ENCODE data around the gene HID1. TPM values are rescaled to one million over a fixed set of nuclear protein-coding genes. Genes with fewer than 3 reads are reported as not detected.

The HID1 gene
- total RNA-seq, 1 donor from 2014 or later: 36.6 TPM

- no peaks in the 10 kb centered on the region for H3K9me3 Mint-ChIP-seq
- TF ChIP-seq, protein P1, sequence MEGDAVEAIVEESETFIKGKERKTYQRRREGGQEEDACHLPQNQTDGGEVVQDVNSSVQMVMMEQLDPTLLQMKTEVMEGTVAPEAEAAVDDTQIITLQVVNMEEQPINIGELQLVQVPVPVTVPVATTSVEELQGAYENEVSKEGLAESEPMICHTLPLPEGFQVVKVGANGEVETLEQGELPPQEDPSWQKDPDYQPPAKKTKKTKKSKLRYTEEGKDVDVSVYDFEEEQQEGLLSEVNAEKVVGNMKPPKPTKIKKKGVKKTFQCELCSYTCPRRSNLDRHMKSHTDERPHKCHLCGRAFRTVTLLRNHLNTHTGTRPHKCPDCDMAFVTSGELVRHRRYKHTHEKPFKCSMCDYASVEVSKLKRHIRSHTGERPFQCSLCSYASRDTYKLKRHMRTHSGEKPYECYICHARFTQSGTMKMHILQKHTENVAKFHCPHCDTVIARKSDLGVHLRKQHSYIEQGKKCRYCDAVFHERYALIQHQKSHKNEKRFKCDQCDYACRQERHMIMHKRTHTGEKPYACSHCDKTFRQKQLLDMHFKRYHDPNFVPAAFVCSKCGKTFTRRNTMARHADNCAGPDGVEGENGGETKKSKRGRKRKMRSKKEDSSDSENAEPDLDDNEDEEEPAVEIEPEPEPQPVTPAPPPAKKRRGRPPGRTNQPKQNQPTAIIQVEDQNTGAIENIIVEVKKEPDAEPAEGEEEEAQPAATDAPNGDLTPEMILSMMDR (conservative IDR thresholded peaks at IDR 0.05): no peak
- no peak overlapping the region for H3K4me3 Mint-ChIP-seq
- peaks cover 85% of the 10 kb centered on the region for H3K27me3 Mint-ChIP-seq
- DNase-seq (ENCODE audit: extremely low spot score, unreplicated experiment): no peak
- H3K36me3 Mint-ChIP-seq: no peaks in the 10 kb centered on the region
- H3K4me1 Mint-ChIP-seq (ENCODE audit: unreplicated experiment): no peaks in the 10 kb centered on the region
- H3K27ac Mint-ChIP-seq: no peak overlapping the region
Observed at GRCh38 chr17:74936470-74936799, 36.1 kb downstream of the HID1 start.

- Mint-ChIP-seq H3K27me3 (peaks cover 88% of the 10 kb centered on the region), H3K36me3 (no peaks in the 10 kb centered on the region), H3K9me3 (no peaks in the 10 kb centered on the region), H3K27ac (no peak within 1 kb of the TSS), H3K4me1 (ENCODE audit: unreplicated experiment) (no peaks in the 10 kb centered on the region), H3K4me3 (no peak within 1 kb of the TSS)
- TF ChIP-seq, protein P1 (conservative IDR thresholded peaks at IDR 0.05): no peak
- DNase-seq (ENCODE audit: extremely low spot score, unreplicated experiment): no peak
Observed at GRCh38 chr17:74935585-74936469, 36.7 kb downstream of the HID1 start, which contains the start of gene OTOP3. Gene OTOP3 (plus strand): TSS chr17:74935898. CDS start chr17:74935922, 24 bp downstream.

GRCh38 chr17:74935048-74935447 is 37.5 kb downstream of the HID1 start:
- H3K36me3 Mint-ChIP-seq: no peaks in the 10 kb centered on the region
- DNase-seq (ENCODE audit: extremely low spot score, unreplicated experiment): no peak
- no peak overlapping the region for H3K4me3 Mint-ChIP-seq
- H3K27me3 Mint-ChIP-seq: peaks cover 88% of the 10 kb centered on the region
- no peak overlapping the region for H3K27ac Mint-ChIP-seq
- TF ChIP-seq, protein P1 (conservative IDR thresholded peaks at IDR 0.05): no peak
- H3K4me1 Mint-ChIP-seq (ENCODE audit: unreplicated experiment): no peaks in the 10 kb centered on the region
- H3K9me3 Mint-ChIP-seq: no peaks in the 10 kb centered on the region

DNA sequence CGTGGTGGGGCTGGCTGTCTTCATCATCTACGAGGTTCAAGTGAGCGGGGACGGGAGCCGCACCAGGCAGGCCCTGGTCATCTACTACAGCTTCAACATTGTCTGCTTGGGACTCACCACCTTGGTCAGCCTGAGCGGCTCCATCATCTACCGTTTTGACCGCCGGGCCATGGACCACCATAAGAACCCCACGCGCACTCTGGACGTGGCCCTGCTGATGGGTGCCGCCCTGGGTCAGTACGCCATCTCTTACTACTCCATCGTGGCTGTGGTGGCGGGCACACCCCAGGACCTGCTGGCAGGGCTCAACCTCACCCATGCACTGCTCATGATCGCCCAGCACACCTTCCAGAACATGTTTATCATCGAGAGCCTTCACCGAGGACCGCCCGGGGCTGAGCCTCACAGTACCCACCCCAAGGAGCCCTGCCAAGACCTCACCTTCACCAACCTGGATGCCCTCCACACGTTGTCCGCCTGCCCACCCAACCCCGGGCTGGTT is 42.0 kb downstream of the HID1 start:
- H3K27ac Mint-ChIP-seq: no peak overlapping the region
- no peak for DNase-seq (ENCODE audit: extremely low spot score, unreplicated experiment)
- no peaks in the 10 kb centered on the region for H3K36me3 Mint-ChIP-seq
- H3K27me3 Mint-ChIP-seq: peaks cover 98% of the 10 kb centered on the region
- TF ChIP-seq, protein P1 (conservative IDR thresholded peaks at IDR 0.05): no peak
- H3K9me3 Mint-ChIP-seq: no peaks in the 10 kb centered on the region
- no peaks in the 10 kb centered on the region for H3K4me1 Mint-ChIP-seq (ENCODE audit: unreplicated experiment)
- H3K4me3 Mint-ChIP-seq: no peak overlapping the region

DNA sequence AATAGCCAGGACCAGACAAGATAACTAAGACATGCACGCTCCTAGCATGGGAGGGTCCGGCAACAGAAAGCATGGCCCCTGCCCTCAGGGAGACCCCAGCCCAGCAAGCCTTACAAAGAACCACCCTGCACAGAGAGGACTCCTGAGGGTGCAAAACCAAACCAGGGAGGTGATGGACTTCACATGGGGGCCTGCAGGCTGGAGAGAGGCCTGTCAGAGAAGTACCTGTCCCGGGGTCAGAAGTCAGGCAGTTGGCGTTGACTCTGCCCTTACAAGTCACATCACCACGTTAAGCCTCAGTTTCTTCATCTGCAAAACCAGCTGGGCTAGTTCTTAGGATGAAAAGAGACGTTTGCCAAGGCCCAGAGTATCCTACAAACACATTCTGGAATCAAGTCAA is 43.8 kb downstream of the HID1 start:
- Mint-ChIP-seq H3K36me3 (no peaks in the 10 kb centered on the region), H3K9me3 (no peaks in the 10 kb centered on the region)
- DNase-seq (ENCODE audit: extremely low spot score, unreplicated experiment): no peak

More for the DNA sequence above, 43.8 kb downstream of the HID1 start:
- TF ChIP-seq, protein P1 (conservative IDR thresholded peaks at IDR 0.05): no peak
- H3K4me1 Mint-ChIP-seq (ENCODE audit: unreplicated experiment): no peaks in the 10 kb centered on the region
- peaks cover 99% of the 10 kb centered on the region for H3K27me3 Mint-ChIP-seq
- no peak overlapping the region for H3K4me3 Mint-ChIP-seq
- H3K27ac Mint-ChIP-seq: no peak overlapping the region

Data from type B pancreatic cell (in vitro differentiated cells).